Measurements from ENCODE around the gene MIDN.

GRCh38 chr19:1248139-1248785, at the start of gene MIDN:
- no peak for TF ChIP-seq EP300 (conservative IDR thresholded peaks at IDR 0.05; ENCODE audit: poor library complexity, severe bottlenecking)
- no peak for TF ChIP-seq EZH2 (IDR thresholded peaks at IDR 0.05; ENCODE audit: borderline replicate concordance, insufficient read depth, low read length, poor library complexity, severe bottlenecking)
- TF ChIP-seq REST (IDR thresholded peaks at IDR 0.05; ENCODE audit: borderline replicate concordance): no peak
- TF ChIP-seq POLR2AphosphoS5 (IDR thresholded peaks at IDR 0.05): no peak
